ENCODE measurements around the gene CCDC34.

CCDC34 gene

GRCh38 chr11:27291302-27291889 is 71.6 kb downstream of the CCDC34 start:
- Histone ChIP-seq H3K27me3 (replicated peaks) (no peaks in the 10 kb centered on the region), H3K27ac (no peak overlapping the region), H3K36me3 (replicated peaks) (no peaks in the 10 kb centered on the region), H3K4me3 (ENCODE audit: low read depth, low read length) (no peak overlapping the region)
- in situ Hi-C loops (cut with HindIII; ENCODE audit: low pct_ligation_motif_present, low sequenced_read_pairs) = loop anchor here (25.0 kb wide), 1 partner anchor 104 kb away; no protein-coding TSS in a partner anchor
- DNase-seq = no peak
- TF ChIP-seq CTCF (IDR thresholded peaks at IDR 0.05; ENCODE audit: low read depth, low read length, missing control alignments) = no peak

- H3K36me3 ChIP-seq (replicated peaks) = no peaks in the 10 kb centered on the region
- in situ Hi-C loops (cut with HindIII; ENCODE audit: low pct_ligation_motif_present, low sequenced_read_pairs) = loop anchor here (25.0 kb wide), 1 partner anchor 103 kb away; no protein-coding TSS in a partner anchor
- no peaks in the 10 kb centered on the region for H3K27me3 ChIP-seq (replicated peaks)
- no peak overlapping the region for H3K27ac ChIP-seq
- H3K4me3 ChIP-seq (ENCODE audit: low read depth, low read length) = no peak overlapping the region
- TF ChIP-seq CTCF (IDR thresholded peaks at IDR 0.05; ENCODE audit: low read depth, low read length, missing control alignments) = no peak
- DNase-seq = no peak
These were observed 72.6 kb downstream of the CCDC34 start for GRCh38 chr11:27290261-27291050.

Measured in brain microvascular endothelial cell (primary cell).